ENCODE results near the gene RASEF.

Gene RASEF

GRCh38 chr9:83059417-83059816 is 3.5 kb downstream of the RASEF start:
- no peaks in the 10 kb centered on the region for H3K79me2 ChIP-seq (ENCODE audit: control insufficient read depth, insufficient read depth, low read length, unreplicated experiment)
- H3K36me3 ChIP-seq (ENCODE audit: insufficient read depth, low read length): no peaks in the 10 kb centered on the region
- H3K4me1 ChIP-seq (ENCODE audit: control insufficient read depth, insufficient read depth, low read length, unreplicated experiment): no peaks in the 10 kb centered on the region
- H2AFZ ChIP-seq (ENCODE audit: low read length, unreplicated experiment): no peak overlapping the region
- H3K27ac ChIP-seq (ENCODE audit: low read depth, low read length): no peak overlapping the region
- H3K27me3 ChIP-seq (ENCODE audit: insufficient read depth, low read length): peaks cover 44% of the 10 kb centered on the region
- no peak overlapping the region for H3K4me3 ChIP-seq (ENCODE audit: low read depth, low read length)

- Histone ChIP-seq H2AFZ (ENCODE audit: low read length, unreplicated experiment) (no peak overlapping the region), H3K4me3 (ENCODE audit: low read depth, low read length) (no peak overlapping the region), H3K79me2 (ENCODE audit: control insufficient read depth, insufficient read depth, low read length, unreplicated experiment) (no peaks in the 10 kb centered on the region), H3K27me3 (ENCODE audit: insufficient read depth, low read length) (peaks cover 21% of the 10 kb centered on the region), H3K36me3 (ENCODE audit: insufficient read depth, low read length) (no peaks in the 10 kb centered on the region), H3K4me1 (ENCODE audit: control insufficient read depth, insufficient read depth, low read length, unreplicated experiment) (no peaks in the 10 kb centered on the region), H3K27ac (ENCODE audit: low read depth, low read length) (no peak overlapping the region)
These were observed 6.0 kb downstream of the RASEF start for GRCh38 chr9:83056911-83057310.

GRCh38 chr9:83056174-83056573 is 6.8 kb downstream of the RASEF start:
- Histone ChIP-seq H3K4me1 (ENCODE audit: control insufficient read depth, insufficient read depth, low read length, unreplicated experiment) (no peaks in the 10 kb centered on the region), H2AFZ (ENCODE audit: low read length, unreplicated experiment) (no peak overlapping the region), H3K27me3 (ENCODE audit: insufficient read depth, low read length) (peaks cover 14% of the 10 kb centered on the region; the same call in 1 of the 2 replicates), H3K36me3 (ENCODE audit: insufficient read depth, low read length) (no peaks in the 10 kb centered on the region), H3K27ac (ENCODE audit: low read depth, low read length) (no peak overlapping the region), H3K79me2 (ENCODE audit: control insufficient read depth, insufficient read depth, low read length, unreplicated experiment) (no peaks in the 10 kb centered on the region), H3K4me3 (ENCODE audit: low read depth, low read length) (no peak overlapping the region)

GRCh38 chr9:83047839-83048775 is 14.8 kb downstream of the RASEF start:
- Histone ChIP-seq H3K4me1 (ENCODE audit: control insufficient read depth, insufficient read depth, low read length, unreplicated experiment) (no peaks in the 10 kb centered on the region), H2AFZ (ENCODE audit: low read length, unreplicated experiment) (no peak overlapping the region), H3K79me2 (ENCODE audit: control insufficient read depth, insufficient read depth, low read length, unreplicated experiment) (no peaks in the 10 kb centered on the region), H3K27ac (ENCODE audit: low read depth, low read length) (no peak overlapping the region), H3K4me3 (ENCODE audit: low read depth, low read length) (no peak overlapping the region), H3K27me3 (ENCODE audit: insufficient read depth, low read length) (peaks cover 16% of the 10 kb centered on the region; the same call in 1 of the 2 replicates), H3K36me3 (ENCODE audit: insufficient read depth, low read length) (no peaks in the 10 kb centered on the region)

- no peaks in the 10 kb centered on the region for H3K4me1 ChIP-seq (ENCODE audit: control insufficient read depth, insufficient read depth, low read length, unreplicated experiment)
- H3K27ac ChIP-seq (ENCODE audit: low read depth, low read length): no peak overlapping the region
- no peaks in the 10 kb centered on the region for H3K36me3 ChIP-seq (ENCODE audit: insufficient read depth, low read length)
- no peak overlapping the region for H2AFZ ChIP-seq (ENCODE audit: low read length, unreplicated experiment)
- H3K79me2 ChIP-seq (ENCODE audit: control insufficient read depth, insufficient read depth, low read length, unreplicated experiment): no peaks in the 10 kb centered on the region
- H3K4me3 ChIP-seq (ENCODE audit: low read depth, low read length): no peak overlapping the region
- H3K27me3 ChIP-seq (ENCODE audit: insufficient read depth, low read length): peaks cover 27% of the 10 kb centered on the region; the same call in 1 of the 2 replicates
These were observed 19.3 kb downstream of the RASEF start for GRCh38 chr9:83043597-83043996.

GRCh38 chr9:83041771-83042170 is 21.2 kb downstream of the RASEF start:
- Histone ChIP-seq H3K79me2 (ENCODE audit: control insufficient read depth, insufficient read depth, low read length, unreplicated experiment) (no peaks in the 10 kb centered on the region), H2AFZ (ENCODE audit: low read length, unreplicated experiment) (no peak overlapping the region), H3K27ac (ENCODE audit: low read depth, low read length) (no peak overlapping the region), H3K4me3 (ENCODE audit: low read depth, low read length) (no peak overlapping the region), H3K27me3 (ENCODE audit: insufficient read depth, low read length) (peaks cover 27% of the 10 kb centered on the region; the same call in 1 of the 2 replicates), H3K36me3 (ENCODE audit: insufficient read depth, low read length) (no peaks in the 10 kb centered on the region), H3K4me1 (ENCODE audit: control insufficient read depth, insufficient read depth, low read length, unreplicated experiment) (no peaks in the 10 kb centered on the region)

GRCh38 chr9:83039303-83039702 is 23.6 kb downstream of the RASEF start:
- no peaks in the 10 kb centered on the region for H3K36me3 ChIP-seq (ENCODE audit: insufficient read depth, low read length)
- H3K4me3 ChIP-seq (ENCODE audit: low read depth, low read length): no peak overlapping the region
- H3K4me1 ChIP-seq (ENCODE audit: control insufficient read depth, insufficient read depth, low read length, unreplicated experiment): no peaks in the 10 kb centered on the region
- no peak overlapping the region for H2AFZ ChIP-seq (ENCODE audit: low read length, unreplicated experiment)
- peaks cover 25% of the 10 kb centered on the region; the same call in 1 of the 2 replicates for H3K27me3 ChIP-seq (ENCODE audit: insufficient read depth, low read length)
- H3K27ac ChIP-seq (ENCODE audit: low read depth, low read length): no peak overlapping the region
- no peaks in the 10 kb centered on the region for H3K79me2 ChIP-seq (ENCODE audit: control insufficient read depth, insufficient read depth, low read length, unreplicated experiment)

- Histone ChIP-seq H3K27ac (ENCODE audit: low read depth, low read length) (no peak overlapping the region), H3K4me3 (ENCODE audit: low read depth, low read length) (no peak overlapping the region), H3K4me1 (ENCODE audit: control insufficient read depth, insufficient read depth, low read length, unreplicated experiment) (no peaks in the 10 kb centered on the region), H2AFZ (ENCODE audit: low read length, unreplicated experiment) (no peak overlapping the region), H3K27me3 (ENCODE audit: insufficient read depth, low read length) (0 out of 2 replicates have a peak, but pooled peaks cover 10% of the 10 kb centered on the region), H3K79me2 (ENCODE audit: control insufficient read depth, insufficient read depth, low read length, unreplicated experiment) (no peaks in the 10 kb centered on the region), H3K36me3 (ENCODE audit: insufficient read depth, low read length) (no peaks in the 10 kb centered on the region)
These were observed 26.9 kb downstream of the RASEF start for GRCh38 chr9:83036043-83036442.

GRCh38 chr9:83035143-83035542 is 27.8 kb downstream of the RASEF start:
- no peak overlapping the region for H2AFZ ChIP-seq (ENCODE audit: low read length, unreplicated experiment)
- no peaks in the 10 kb centered on the region for H3K4me1 ChIP-seq (ENCODE audit: control insufficient read depth, insufficient read depth, low read length, unreplicated experiment)
- H3K27ac ChIP-seq (ENCODE audit: low read depth, low read length): no peak overlapping the region
- no peak overlapping the region for H3K4me3 ChIP-seq (ENCODE audit: low read depth, low read length)
- H3K36me3 ChIP-seq (ENCODE audit: insufficient read depth, low read length): no peaks in the 10 kb centered on the region
- no peaks in the 10 kb centered on the region for H3K79me2 ChIP-seq (ENCODE audit: control insufficient read depth, insufficient read depth, low read length, unreplicated experiment)
- H3K27me3 ChIP-seq (ENCODE audit: insufficient read depth, low read length): 0 out of 2 replicates have a peak, but pooled peaks cover 10% of the 10 kb centered on the region

- Histone ChIP-seq H3K4me1 (ENCODE audit: control insufficient read depth, insufficient read depth, low read length, unreplicated experiment) (no peaks in the 10 kb centered on the region), H3K79me2 (ENCODE audit: control insufficient read depth, insufficient read depth, low read length, unreplicated experiment) (no peaks in the 10 kb centered on the region), H3K27me3 (ENCODE audit: insufficient read depth, low read length) (0 out of 2 replicates have a peak, but pooled peaks cover 10% of the 10 kb centered on the region), H3K36me3 (ENCODE audit: insufficient read depth, low read length) (no peaks in the 10 kb centered on the region), H3K4me3 (ENCODE audit: low read depth, low read length) (no peak overlapping the region), H3K27ac (ENCODE audit: low read depth, low read length) (no peak overlapping the region), H2AFZ (ENCODE audit: low read length, unreplicated experiment) (no peak overlapping the region)
These were observed 28.4 kb downstream of the RASEF start for GRCh38 chr9:83034587-83034986.

GRCh38 chr9:83034026-83034425 is 28.9 kb downstream of the RASEF start:
- H2AFZ ChIP-seq (ENCODE audit: low read length, unreplicated experiment): no peak overlapping the region
- H3K36me3 ChIP-seq (ENCODE audit: insufficient read depth, low read length): no peaks in the 10 kb centered on the region
- no peak overlapping the region for H3K4me3 ChIP-seq (ENCODE audit: low read depth, low read length)
- 0 out of 2 replicates have a peak, but pooled peaks cover 7% of the 10 kb centered on the region for H3K27me3 ChIP-seq (ENCODE audit: insufficient read depth, low read length)
- no peak overlapping the region for H3K27ac ChIP-seq (ENCODE audit: low read depth, low read length)
- no peaks in the 10 kb centered on the region for H3K79me2 ChIP-seq (ENCODE audit: control insufficient read depth, insufficient read depth, low read length, unreplicated experiment)
- H3K4me1 ChIP-seq (ENCODE audit: control insufficient read depth, insufficient read depth, low read length, unreplicated experiment): no peaks in the 10 kb centered on the region
